ENCODE measurements around the gene ZNF175. TPM values are rescaled to one million over a fixed set of nuclear protein-coding genes. Genes with fewer than 3 reads are reported as not detected.

ZNF175 gene
- total and polyA plus RNA-seq, 9 of the 15 experiments (the other 6 are each of a cell fraction or from before 2014, with no cell fraction given): 3.7 to 37.9 (median 14.0) TPM

GRCh38 chr19:51547397-51548212, 23.5 kb upstream of the ZNF175 start (continued):
- TF ChIP-seq, protein P1, sequence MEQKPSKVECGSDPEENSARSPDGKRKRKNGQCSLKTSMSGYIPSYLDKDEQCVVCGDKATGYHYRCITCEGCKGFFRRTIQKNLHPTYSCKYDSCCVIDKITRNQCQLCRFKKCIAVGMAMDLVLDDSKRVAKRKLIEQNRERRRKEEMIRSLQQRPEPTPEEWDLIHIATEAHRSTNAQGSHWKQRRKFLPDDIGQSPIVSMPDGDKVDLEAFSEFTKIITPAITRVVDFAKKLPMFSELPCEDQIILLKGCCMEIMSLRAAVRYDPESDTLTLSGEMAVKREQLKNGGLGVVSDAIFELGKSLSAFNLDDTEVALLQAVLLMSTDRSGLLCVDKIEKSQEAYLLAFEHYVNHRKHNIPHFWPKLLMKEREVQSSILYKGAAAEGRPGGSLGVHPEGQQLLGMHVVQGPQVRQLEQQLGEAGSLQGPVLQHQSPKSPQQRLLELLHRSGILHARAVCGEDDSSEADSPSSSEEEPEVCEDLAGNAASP (IDR thresholded peaks at IDR 0.05): no peak
- TF ChIP-seq CHAMP1 (IDR thresholded peaks at IDR 0.05) (peak; percentile 89), ZNF57 (CRISPR knock-in tag; IDR thresholded peaks at IDR 0.05) (no peak), ZBTB17 (CRISPR knock-in tag; IDR thresholded peaks at IDR 0.05) (0 out of 2 replicates have a peak, but pooled peaks have one; percentile 53), ZNF707 (CRISPR knock-in tag; conservative IDR thresholded peaks at IDR 0.05) (no peak), ZEB2 (IDR thresholded peaks at IDR 0.05) (peak; percentile 78; the same call in 1 of the 2 replicates), IRF9 (tag; IDR thresholded peaks at IDR 0.05) (0 out of 2 replicates have a peak, but pooled peaks have one; percentile 16), SMC3 (conservative IDR thresholded peaks at IDR 0.05; ENCODE audit: insufficient read depth, low read depth, low read length) (no peak), POLR2H (tag; IDR thresholded peaks at IDR 0.05; ENCODE audit: low read depth) (peak; percentile 85), MTA2 (IDR thresholded peaks at IDR 0.05; ENCODE audit: low read depth) (peak; percentile 99), TRIM24 (IDR thresholded peaks at IDR 0.05) (peak; percentile 86 to 92), TRIM28 (IDR thresholded peaks at IDR 0.05) (no peak), ZNF589 (CRISPR knock-in tag; IDR thresholded peaks at IDR 0.05; ENCODE audit: low read depth) (peak; percentile 33; the same call in 1 of the 2 replicates)
- TF ChIP-seq, protein P2, sequence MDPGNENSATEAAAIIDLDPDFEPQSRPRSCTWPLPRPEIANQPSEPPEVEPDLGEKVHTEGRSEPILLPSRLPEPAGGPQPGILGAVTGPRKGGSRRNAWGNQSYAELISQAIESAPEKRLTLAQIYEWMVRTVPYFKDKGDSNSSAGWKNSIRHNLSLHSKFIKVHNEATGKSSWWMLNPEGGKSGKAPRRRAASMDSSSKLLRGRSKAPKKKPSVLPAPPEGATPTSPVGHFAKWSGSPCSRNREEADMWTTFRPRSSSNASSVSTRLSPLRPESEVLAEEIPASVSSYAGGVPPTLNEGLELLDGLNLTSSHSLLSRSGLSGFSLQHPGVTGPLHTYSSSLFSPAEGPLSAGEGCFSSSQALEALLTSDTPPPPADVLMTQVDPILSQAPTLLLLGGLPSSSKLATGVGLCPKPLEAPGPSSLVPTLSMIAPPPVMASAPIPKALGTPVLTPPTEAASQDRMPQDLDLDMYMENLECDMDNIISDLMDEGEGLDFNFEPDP (CRISPR knock-in tag; IDR thresholded peaks at IDR 0.05): no peak

Data from K562 (cell line).